Measurements from ENCODE around the gene TSNAX.
"Not testable (repeated sequence)": the region's sequence is repeated elsewhere in the genome, so short reads cannot be mapped to it uniquely, and the experiment has no call there.

The TSNAX gene

GRCh38 chr1:231528172-231529029 lies at the start of gene TSNAX:
TSS of gene TSNAX (plus strand) at chr1:231528669. CDS start at chr1:231528811, 142 bp downstream.
- Mint-ChIP-seq H3K9me3 (peaks cover 2% of the 10 kb centered on the region), H3K27me3 (no peaks in the 10 kb centered on the region), H3K27ac (peak within 1 kb of the TSS; percentile 98), H3K4me3 (peak within 1 kb of the TSS; percentile 92), H3K36me3 (peaks cover 23% of the 10 kb centered on the region), H3K4me1 (peaks cover 39% of the 10 kb centered on the region)
- DNase-seq = peak; percentile 91
- CTCF ChIA-PET = interaction anchor here (0.7 kb wide), 2 partner anchors 11 to 24 kb away, joined by 3 to 4 read pairs; no protein-coding TSS in a partner anchor

GRCh38 chr1:231478811-231479210 lies 49.7 kb upstream of the TSNAX start:
- no peak overlapping the region for H3K27ac Mint-ChIP-seq
- no peaks in the 10 kb centered on the region for H3K36me3 Mint-ChIP-seq
- no peak overlapping the region for H3K4me3 Mint-ChIP-seq
- H3K9me3 Mint-ChIP-seq = no peaks in the 10 kb centered on the region
- peaks cover 14% of the 10 kb centered on the region for H3K27me3 Mint-ChIP-seq
- no peaks in the 10 kb centered on the region for H3K4me1 Mint-ChIP-seq
- DNase-seq = no peak
- CTCF ChIA-PET = no interaction called here

- H3K4me3 Mint-ChIP-seq = no peak overlapping the region
- H3K27ac Mint-ChIP-seq = no peak overlapping the region
- no peak for DNase-seq
- no peaks in the 10 kb centered on the region for H3K9me3 Mint-ChIP-seq
- H3K4me1 Mint-ChIP-seq = no peaks in the 10 kb centered on the region
- CTCF ChIA-PET = no interaction called here
- peaks cover 7% of the 10 kb centered on the region for H3K27me3 Mint-ChIP-seq
- no peaks in the 10 kb centered on the region for H3K36me3 Mint-ChIP-seq
These were observed 48.5 kb upstream of the TSNAX start for GRCh38 chr1:231480008-231480407.

GRCh38 chr1:231481289-231481688 lies 47.2 kb upstream of the TSNAX start:
- H3K36me3 Mint-ChIP-seq = no peaks in the 10 kb centered on the region
- H3K9me3 Mint-ChIP-seq = no peaks in the 10 kb centered on the region
- peaks cover 10% of the 10 kb centered on the region for H3K27me3 Mint-ChIP-seq
- no peak overlapping the region for H3K4me3 Mint-ChIP-seq
- DNase-seq = no peak
- no peak overlapping the region for H3K27ac Mint-ChIP-seq
- H3K4me1 Mint-ChIP-seq = no peaks in the 10 kb centered on the region
- CTCF ChIA-PET = no interaction called here

- Mint-ChIP-seq H3K27me3 (peaks cover 14% of the 10 kb centered on the region), H3K4me1 (no peaks in the 10 kb centered on the region), H3K36me3 (no peaks in the 10 kb centered on the region), H3K27ac (no peak overlapping the region), H3K9me3 (no peaks in the 10 kb centered on the region), H3K4me3 (no peak overlapping the region)
- no peak for DNase-seq
- CTCF ChIA-PET = no interaction called here
These were observed 43.3 kb upstream of the TSNAX start for GRCh38 chr1:231485029-231485784.

- H3K4me3 Mint-ChIP-seq = no peak overlapping the region
- H3K4me1 Mint-ChIP-seq = no peaks in the 10 kb centered on the region
- H3K27me3 Mint-ChIP-seq = peaks cover 14% of the 10 kb centered on the region
- no peak for DNase-seq
- no peak overlapping the region for H3K27ac Mint-ChIP-seq
- H3K9me3 Mint-ChIP-seq = no peaks in the 10 kb centered on the region
- H3K36me3 Mint-ChIP-seq = no peaks in the 10 kb centered on the region
- CTCF ChIA-PET = no interaction called here
These were observed 41.5 kb upstream of the TSNAX start for GRCh38 chr1:231487019-231487418.

- Mint-ChIP-seq H3K4me3 (no peak overlapping the region), H3K4me1 (no peaks in the 10 kb centered on the region), H3K27ac (no peak overlapping the region), H3K9me3 (no peaks in the 10 kb centered on the region), H3K36me3 (no peaks in the 10 kb centered on the region), H3K27me3 (peaks cover 14% of the 10 kb centered on the region)
- DNase-seq = no peak
- CTCF ChIA-PET = no interaction called here
These were observed 40.6 kb upstream of the TSNAX start for GRCh38 chr1:231487910-231488309.

GRCh38 chr1:231493421-231494185 lies 34.9 kb upstream of the TSNAX start:
- H3K27me3 Mint-ChIP-seq = peaks cover 6% of the 10 kb centered on the region
- H3K9me3 Mint-ChIP-seq = peaks cover 12% of the 10 kb centered on the region
- no peak overlapping the region for H3K4me3 Mint-ChIP-seq
- no peak for DNase-seq
- no peaks in the 10 kb centered on the region for H3K4me1 Mint-ChIP-seq
- no peak overlapping the region for H3K27ac Mint-ChIP-seq
- no peaks in the 10 kb centered on the region for H3K36me3 Mint-ChIP-seq
- CTCF ChIA-PET = no interaction called here

GRCh38 chr1:231494439-231495110 lies 33.9 kb upstream of the TSNAX start:
- Mint-ChIP-seq H3K4me3 (no peak overlapping the region), H3K9me3 (peaks cover 20% of the 10 kb centered on the region), H3K27ac (no peak overlapping the region), H3K4me1 (no peaks in the 10 kb centered on the region), H3K27me3 (peaks cover 10% of the 10 kb centered on the region), H3K36me3 (no peaks in the 10 kb centered on the region)
- CTCF ChIA-PET = no interaction called here
- no peak for DNase-seq

- H3K27me3 Mint-ChIP-seq = peaks cover 17% of the 10 kb centered on the region
- no peak overlapping the region for H3K4me3 Mint-ChIP-seq
- H3K27ac Mint-ChIP-seq = no peak overlapping the region
- no peaks in the 10 kb centered on the region for H3K36me3 Mint-ChIP-seq
- DNase-seq = no peak
- H3K9me3 Mint-ChIP-seq = peaks cover 28% of the 10 kb centered on the region
- CTCF ChIA-PET = no interaction called here
- H3K4me1 Mint-ChIP-seq = no peaks in the 10 kb centered on the region
These were observed 30.8 kb upstream of the TSNAX start for GRCh38 chr1:231497629-231498152.

GRCh38 chr1:231499148-231499763 lies 29.2 kb upstream of the TSNAX start:
- no peaks in the 10 kb centered on the region for H3K4me1 Mint-ChIP-seq
- peaks cover 32% of the 10 kb centered on the region for H3K9me3 Mint-ChIP-seq
- H3K27me3 Mint-ChIP-seq = peaks cover 17% of the 10 kb centered on the region
- no peak overlapping the region for H3K4me3 Mint-ChIP-seq
- no peaks in the 10 kb centered on the region for H3K36me3 Mint-ChIP-seq
- no peak for DNase-seq
- no peak overlapping the region for H3K27ac Mint-ChIP-seq
- CTCF ChIA-PET = no interaction called here

- no peaks in the 10 kb centered on the region for H3K36me3 Mint-ChIP-seq
- no peak overlapping the region for H3K4me3 Mint-ChIP-seq
- peaks cover 32% of the 10 kb centered on the region for H3K9me3 Mint-ChIP-seq
- H3K4me1 Mint-ChIP-seq = no peaks in the 10 kb centered on the region
- DNase-seq = no peak
- H3K27ac Mint-ChIP-seq = no peak overlapping the region
- H3K27me3 Mint-ChIP-seq = peaks cover 16% of the 10 kb centered on the region
- CTCF ChIA-PET = no interaction called here
These were observed 27.8 kb upstream of the TSNAX start for GRCh38 chr1:231500666-231501065.

GRCh38 chr1:231503168-231503567 lies 25.3 kb upstream of the TSNAX start:
- DNase-seq, H3K36me3 Mint-ChIP-seq, H3K4me1 Mint-ChIP-seq, CTCF ChIA-PET, H3K27ac Mint-ChIP-seq, H3K4me3 Mint-ChIP-seq: not testable (repeated sequence)
- H3K27me3 Mint-ChIP-seq = peaks cover 16% of the 10 kb centered on the region
- peaks cover 24% of the 10 kb centered on the region for H3K9me3 Mint-ChIP-seq

Measured in activated naive CD4-positive, alpha-beta T cell treated with anti-CD3 and anti-CD28 coated beads, Interleukin-2, amount 10 ng/mL, durations not matched to agents 7 days and 5 days (primary cell).